Measurements from ENCODE around the gene MAD1L1.

DNA sequence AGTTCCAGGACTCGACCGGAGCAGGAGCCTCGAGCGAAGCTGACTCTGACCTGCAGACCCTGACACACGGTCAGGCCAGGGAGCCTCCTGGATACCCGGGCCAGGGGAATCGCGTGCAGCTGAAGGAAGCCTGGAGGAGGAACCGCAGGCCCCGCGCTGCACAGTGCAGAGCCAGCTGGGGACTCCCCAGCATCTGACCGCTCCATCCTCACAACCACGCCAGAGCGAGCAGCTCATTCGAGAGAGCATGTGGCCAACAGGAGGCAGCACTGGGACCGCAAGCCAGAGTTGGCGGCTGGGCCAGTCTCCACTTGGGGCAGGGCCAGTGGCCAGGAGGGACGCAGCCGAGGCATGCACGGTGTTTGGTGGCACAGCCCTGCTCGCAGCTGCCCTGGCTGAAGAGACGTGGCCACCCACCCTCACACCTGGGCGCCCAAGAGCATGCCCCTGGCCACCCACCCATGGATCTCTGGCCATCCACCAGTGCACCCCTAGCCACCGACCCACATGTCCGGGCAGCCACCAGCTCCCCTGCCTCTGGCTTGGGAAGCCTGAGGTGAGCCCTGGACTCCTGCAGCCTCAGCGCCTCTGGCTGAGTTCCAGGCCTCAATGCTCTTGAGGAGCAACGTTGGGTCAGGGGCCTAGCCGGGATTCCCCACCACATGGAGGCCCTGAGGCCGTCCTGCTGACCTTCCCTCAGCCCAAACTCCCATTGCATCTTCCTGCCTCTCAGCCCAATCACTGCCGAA, 348.7 kb downstream of the MAD1L1 start:
- TF ChIP-seq, protein P1, sequence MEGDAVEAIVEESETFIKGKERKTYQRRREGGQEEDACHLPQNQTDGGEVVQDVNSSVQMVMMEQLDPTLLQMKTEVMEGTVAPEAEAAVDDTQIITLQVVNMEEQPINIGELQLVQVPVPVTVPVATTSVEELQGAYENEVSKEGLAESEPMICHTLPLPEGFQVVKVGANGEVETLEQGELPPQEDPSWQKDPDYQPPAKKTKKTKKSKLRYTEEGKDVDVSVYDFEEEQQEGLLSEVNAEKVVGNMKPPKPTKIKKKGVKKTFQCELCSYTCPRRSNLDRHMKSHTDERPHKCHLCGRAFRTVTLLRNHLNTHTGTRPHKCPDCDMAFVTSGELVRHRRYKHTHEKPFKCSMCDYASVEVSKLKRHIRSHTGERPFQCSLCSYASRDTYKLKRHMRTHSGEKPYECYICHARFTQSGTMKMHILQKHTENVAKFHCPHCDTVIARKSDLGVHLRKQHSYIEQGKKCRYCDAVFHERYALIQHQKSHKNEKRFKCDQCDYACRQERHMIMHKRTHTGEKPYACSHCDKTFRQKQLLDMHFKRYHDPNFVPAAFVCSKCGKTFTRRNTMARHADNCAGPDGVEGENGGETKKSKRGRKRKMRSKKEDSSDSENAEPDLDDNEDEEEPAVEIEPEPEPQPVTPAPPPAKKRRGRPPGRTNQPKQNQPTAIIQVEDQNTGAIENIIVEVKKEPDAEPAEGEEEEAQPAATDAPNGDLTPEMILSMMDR (IDR thresholded peaks at IDR 0.05; ENCODE audit: low read depth, low read length, poor library complexity, severe bottlenecking) = no peak
- TF ChIP-seq EZH2phosphoT487 (IDR thresholded peaks at IDR 0.05; ENCODE audit: borderline replicate concordance, low read length) = no peak
